Stimulated activated CD8-positive, alpha-beta memory T cell treated with anti-CD3 and anti-CD28 coated beads, Interleukin-7, amount 100 ng/mL, for 1 hour (primary cell): ENCODE data around the gene CXorf38.
A peak's percentile ranks its signal among the peaks of the same experiment; 100 is the strongest.
"Not testable (repeated sequence)": the region's sequence is repeated elsewhere in the genome, so short reads cannot be mapped to it uniquely, and the experiment has no call there.

Source experiments
- DNase-seq, 2 donors: peaks; one replicate each; pipeline ENCODE4 v3.0.0-alpha.2; 2020; ENCODE audit warnings: low read depth in 2 of 2

Gene CXorf38

DNA sequence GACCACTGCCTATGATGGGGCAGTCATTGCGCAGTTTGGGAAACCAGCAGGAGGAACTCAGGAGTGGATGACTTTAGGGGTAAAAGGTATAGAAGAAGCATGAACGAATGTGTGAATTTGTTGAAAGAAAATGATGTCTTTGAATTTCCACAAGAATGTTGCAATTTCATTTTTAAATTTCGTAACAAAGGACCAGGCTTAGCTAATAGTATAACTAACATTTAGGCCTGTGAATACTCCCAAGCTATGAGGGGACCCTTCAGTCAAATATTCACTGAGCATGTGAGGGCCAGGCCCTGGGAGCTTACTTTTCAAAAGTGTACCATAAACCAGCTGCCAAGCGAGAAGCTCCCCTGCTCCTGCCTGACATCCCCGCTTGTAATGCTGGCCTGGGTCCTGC lies 18.9 kb downstream of the CXorf38 start:
- no peak for DNase-seq

DNA sequence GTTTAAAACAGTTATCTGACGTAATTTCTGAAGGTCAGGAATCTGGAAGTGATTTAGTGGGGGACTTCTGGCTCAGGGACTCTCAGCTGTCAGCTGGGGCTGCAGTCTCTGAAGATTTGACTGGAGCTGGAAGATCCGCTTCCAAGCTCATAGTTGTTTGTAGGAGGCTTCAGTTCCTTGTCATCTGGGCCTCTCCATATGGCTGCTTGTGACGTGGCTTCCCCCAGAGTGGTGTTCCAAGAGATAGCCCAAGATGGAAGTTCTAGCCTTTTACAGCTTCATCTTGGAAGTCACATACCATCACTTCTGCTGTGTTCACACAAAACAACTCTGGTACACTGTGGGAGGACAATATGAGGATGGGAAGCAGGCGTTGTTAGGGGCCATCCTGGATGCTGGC lies 22.1 kb downstream of the CXorf38 start:
- DNase-seq = no peak

DNA sequence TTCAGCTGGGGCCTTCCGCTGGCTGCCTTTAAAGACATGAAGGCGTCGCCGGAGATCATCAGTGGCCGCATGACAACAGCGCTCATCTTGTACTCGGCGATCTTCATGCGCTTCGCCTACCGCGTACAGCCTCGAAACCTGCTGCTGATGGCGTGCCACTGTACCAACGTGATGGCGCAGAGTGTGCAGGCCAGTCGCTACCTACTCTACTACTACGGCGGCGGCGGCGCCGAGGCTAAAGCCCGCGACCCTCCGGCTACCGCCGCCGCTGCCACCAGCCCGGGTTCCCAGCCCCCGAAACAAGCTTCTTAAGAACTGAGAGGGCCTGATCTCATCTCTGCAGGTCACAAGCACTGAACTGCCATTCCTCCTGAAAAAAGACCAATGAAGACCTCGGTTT lies 23.7 kb downstream of the CXorf38 start:
- no peak for DNase-seq

DNA sequence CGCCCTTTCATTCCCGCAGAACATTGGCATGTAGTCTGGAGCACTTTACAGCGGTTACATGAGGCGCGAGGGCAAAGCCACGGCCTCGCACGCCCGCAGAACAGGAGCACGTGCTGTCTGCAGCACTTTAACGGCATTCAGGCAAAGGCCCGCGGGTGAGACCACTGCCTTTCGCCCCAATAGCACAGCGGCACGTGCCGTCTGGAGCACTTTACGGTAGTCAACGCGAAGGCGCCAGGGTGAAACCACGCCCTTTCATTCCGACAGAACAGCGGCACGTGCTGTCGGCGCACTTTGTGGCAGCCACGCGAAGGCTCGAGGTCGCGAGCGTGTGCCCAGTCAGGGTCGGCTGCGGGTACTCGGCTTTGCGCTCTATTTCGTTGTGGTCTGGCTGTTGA lies 24.2 kb downstream of the CXorf38 start, which contains the start of gene MPC1L:
TSS of gene MPC1L (plus strand) at position 290 of the 398 bp plus-strand sequence. CDS start 138 bp downstream, outside the sequence.
- DNase-seq = no peak

DNA sequence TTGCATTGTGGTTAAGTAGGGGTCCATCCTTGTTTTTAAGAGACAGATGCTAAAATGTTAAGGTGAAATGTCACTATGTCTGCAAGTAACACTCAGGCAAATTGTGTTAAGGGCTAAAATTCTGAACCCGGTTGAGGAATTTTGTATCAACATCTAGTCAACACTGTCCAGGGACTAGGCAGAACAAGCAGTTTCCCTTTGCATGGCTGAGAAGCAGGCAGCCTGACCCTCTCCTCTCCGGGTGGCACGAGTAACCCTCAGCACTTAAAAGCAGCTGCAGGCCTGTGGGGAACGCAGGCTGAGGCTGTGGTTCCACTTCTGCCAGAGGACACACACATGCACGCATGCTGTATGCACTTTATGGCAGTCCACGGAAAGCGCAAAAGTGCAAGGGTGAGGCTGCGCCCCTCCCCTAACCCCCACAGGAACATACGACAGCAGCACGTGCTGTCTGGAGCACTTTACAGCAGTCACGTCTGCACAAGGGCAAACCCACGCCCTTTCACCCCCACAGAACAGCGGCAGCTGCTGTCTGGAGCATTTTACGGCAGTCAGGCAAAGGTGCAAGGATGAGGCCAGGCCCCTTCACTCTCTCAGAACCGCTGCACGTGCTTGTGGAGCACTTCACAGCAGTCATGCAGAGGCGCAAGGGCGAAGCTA lies 24.8 kb downstream of the CXorf38 start:
- DNase-seq = no peak

DNA sequence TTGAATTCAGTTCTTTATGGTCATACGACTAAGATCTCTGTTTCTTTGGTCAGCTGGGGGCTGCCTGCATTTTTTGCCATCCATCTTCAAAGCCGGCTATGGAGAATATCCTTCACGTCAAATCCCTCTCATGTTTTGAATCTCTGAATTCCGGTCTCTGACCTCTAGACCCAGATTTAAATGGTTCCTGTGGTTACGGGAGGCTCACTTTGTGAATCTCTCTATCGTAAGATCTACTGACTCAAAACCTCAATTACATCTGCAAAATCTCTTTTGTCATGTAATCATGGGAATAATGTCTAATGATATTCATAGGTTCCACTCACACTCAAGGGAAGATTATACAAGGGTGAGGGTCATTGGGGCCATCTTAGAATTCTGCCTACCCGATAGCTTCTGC lies 29.8 kb downstream of the CXorf38 start:
- no peak for DNase-seq

DNA sequence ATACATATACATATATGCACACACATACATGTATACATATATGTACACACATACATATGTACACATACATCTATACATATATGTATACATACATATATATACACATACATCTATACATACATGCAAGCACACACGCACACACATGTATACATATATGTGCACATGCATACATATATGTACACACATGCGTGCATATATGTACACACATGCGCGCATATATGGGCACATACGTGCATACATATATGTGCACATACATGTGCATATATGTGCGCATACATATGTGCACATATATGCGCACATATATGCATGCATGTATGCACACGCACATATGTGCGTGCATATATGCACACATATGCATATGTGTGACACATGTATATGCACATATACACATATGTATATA lies 31.4 kb downstream of the CXorf38 start:
- no peak for DNase-seq

DNA sequence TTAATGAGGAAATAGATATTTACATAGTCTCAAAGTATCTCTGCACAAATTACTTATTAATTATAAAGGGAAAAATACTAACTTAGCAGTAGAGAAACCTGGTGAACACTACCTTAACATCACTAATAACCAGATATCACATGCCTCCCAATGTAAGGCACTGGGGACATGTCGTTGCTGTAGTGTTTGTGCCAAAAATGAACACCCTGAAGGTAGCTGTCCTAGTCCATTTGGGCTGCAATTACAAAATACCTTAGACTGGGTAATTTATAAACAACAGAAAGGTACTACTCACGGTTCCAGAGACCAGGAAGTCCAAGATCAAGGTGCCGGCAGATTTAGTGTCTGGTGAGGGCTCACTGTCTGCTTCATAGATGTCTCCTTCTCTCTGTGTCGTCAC lies 34.9 kb downstream of the CXorf38 start:
- no peak for DNase-seq

DNA sequence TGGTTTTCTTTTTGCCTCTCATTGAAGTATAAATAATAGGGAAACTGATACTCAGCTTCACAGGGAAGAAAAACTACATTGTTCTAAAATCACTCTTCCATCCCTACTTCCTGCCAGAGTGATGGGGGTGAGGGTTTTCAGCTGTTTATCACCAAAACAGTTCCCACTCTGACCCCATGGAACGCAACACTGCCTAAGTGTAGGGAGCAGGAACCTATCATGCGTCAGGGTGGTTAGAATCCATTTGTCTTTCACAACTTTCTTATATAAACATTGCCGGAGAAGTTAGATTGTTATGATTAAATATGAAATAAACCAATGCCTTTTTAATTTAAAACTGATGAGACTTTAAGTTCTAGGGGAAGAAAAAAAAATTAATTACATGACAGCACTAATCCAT lies 40.0 kb downstream of the CXorf38 start:
- no peak for DNase-seq

DNA sequence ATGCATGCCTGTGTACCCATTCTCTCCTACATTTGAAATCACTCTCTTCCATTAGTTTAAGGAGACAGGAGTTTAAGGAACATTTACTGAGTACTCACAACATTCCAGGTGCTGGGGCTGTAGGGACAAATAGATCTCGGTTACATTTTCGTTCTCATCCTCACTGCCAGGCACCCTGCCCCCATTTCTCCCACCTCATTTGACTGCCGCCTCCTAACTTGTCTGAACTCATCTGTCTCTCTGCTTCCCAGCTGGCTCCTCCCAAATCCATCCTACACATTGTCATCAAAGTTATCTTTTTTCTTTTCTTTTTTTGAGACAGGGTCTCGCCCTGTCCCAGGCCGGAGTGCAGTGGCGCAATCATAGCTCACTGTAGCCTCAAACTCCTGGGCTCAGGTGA lies 43.9 kb downstream of the CXorf38 start:
- DNase-seq = no peak

DNA sequence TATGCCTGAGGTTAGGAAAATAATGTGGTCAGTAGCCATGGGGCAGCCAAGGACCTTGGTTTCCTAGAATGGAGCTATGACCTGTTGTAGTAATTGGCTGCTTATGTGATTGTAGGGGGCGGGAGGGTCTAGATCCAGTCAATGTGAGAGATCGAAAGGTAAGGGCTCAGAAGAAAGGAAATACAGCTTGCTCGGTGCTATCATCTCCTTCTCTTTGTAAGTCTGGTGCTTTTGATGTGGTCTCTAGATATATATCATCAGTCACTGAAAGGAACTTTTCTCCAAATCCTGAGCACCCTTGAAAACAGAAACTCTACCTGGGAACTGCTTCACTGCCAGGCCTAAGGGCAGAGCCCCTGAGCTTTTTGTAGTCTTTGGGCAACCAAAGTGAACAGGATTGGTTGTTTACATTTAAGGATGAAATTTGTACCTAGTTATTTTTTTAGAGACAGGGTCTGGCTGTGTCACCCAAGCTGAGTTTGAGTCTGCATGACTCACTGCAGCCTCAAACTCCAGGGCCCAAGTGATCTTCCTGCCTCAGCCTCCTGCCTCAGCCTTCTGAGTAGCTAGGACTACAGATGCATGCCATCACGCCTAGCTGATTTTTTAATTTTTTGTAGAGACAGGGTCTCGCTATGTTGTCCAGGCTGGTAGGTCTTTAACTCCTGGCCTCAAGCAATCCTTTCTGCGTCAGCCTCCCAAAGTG lies 57.6 kb downstream of the CXorf38 start:
- DNase-seq = not testable (repeated sequence)

DNA sequence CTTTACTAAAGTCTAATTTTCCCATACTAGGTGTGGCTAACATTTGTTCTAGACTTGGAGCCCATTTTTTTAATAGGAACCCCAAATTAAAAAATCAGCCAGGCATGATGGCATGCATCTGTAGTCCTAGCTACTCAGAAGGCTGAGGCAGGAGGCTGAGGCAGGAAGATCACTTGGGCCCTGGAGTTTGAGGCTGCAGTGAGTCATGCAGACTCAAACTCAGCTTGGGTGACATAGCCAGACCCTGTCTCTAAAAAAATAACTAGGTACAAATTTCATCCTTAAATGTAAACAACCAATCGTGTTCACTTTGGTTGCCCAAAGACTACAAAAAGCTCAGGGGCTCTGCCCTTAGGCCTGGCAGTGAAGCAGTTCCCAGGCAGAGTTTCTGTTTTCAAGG lies 59.7 kb downstream of the CXorf38 start:
- DNase-seq = not testable (repeated sequence)

DNA sequence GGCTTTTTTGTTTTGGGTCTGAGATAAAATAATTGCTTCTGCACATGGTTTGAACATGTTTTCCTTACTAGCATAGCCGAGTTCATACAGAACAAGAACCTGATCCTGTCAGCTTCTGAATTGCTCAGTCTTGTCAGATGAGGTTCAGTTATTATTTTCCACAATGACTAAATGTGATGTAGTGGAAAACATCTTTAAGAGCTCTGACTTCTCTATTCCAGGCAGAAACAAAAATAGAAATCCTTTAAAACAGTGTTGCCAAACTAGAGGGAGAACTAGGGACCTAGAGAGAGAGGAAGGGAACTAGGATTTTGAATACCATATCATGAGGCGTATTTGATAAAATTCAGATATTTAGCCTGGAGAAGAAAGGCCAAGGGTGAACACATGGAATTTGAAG lies 64.5 kb downstream of the CXorf38 start:
- DNase-seq = no peak

DNA sequence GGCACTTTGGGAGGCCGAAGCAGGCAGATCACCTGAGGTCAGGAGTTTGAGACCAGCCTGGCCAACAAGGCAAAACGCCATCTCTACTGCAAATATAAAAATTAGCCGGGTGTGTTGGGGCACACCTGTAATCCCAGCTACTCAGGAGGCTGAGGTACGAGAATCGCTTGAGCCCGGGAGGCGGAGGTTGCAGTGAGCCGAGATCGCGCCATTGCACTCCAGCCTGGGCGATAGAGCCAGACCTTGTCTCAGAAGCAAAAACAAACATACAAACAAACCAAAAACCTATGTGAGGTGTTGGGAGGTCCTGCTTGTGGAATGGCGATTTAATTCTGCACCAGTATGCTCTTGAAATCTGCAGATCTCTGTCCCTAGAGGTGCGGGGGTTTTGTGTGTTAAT lies 65.2 kb downstream of the CXorf38 start:
- not testable (repeated sequence) for DNase-seq

DNA sequence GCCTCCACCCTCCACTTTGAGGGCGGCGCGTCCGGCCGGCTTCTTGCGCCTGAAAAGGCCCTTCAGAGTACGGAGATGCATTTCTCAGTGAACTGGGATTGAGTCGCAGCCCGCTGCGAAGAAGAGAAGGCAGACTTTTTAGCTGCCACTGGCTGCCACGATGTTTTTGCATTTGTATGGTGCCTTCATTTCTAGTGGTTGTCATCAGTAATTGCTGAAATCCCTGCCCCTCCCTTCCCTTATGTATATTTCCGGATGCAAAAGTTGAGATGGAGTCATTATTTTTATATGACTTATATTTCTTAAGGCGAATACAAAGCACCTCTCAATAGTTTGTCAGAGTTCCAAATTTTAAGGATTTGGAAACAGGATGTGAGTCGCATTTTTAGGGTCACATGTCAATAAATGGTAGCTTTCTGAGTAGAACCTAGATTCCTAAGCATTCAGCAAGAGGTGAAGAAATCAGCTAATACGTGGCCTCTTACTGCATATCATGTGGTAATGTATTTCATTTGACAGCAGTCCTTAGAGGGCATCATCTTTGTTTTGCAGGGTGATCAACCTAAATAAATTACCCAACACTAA lies 65.9 kb downstream of the CXorf38 start:
- no peak for DNase-seq

DNA sequence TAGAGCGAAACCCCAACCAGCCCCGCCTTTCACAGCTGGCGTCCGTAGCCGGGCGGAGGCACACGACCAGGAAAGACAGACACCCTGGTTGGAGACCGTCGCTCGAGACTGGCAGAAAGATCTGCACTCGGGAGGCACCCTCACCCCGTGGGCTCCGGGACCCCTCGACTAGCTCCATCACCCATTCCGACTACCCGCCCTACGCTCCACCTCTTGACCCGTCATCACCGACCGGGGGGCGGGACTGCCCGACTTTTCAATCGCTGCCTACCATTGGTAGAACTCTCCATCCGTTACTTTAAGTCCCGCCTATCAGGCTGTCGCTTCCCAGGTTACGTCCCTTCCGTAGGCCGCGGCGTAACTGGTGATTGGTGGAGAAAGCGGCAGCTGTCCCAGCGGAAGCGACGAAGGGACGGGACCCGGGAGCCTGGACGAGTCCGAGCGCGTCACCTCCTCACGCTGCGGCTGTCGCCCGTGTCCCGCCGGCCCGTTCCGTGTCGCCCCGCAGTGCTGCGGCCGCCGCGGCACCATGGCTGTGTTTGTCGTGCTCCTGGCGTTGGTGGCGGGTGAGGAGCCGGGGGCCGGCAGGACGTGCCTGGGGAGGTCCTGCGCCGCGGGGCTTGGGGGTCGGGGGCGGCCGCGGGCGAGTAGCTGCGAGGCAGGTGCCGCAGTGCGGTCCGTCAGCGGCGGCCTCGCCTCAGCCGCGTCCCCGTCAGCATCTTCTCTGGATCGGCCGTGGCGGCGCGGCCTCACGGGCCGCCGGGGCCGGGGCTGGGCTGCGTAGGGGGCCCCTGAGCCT lies 66.6 kb downstream of the CXorf38 start, which contains the start of gene ATP6AP2:
TSS of gene ATP6AP2 (plus strand) at position 434 of the 799 bp plus-strand sequence. CDS start at position 530, 96 bp downstream.
- DNase-seq = peak; percentile 68 to 69

DNA sequence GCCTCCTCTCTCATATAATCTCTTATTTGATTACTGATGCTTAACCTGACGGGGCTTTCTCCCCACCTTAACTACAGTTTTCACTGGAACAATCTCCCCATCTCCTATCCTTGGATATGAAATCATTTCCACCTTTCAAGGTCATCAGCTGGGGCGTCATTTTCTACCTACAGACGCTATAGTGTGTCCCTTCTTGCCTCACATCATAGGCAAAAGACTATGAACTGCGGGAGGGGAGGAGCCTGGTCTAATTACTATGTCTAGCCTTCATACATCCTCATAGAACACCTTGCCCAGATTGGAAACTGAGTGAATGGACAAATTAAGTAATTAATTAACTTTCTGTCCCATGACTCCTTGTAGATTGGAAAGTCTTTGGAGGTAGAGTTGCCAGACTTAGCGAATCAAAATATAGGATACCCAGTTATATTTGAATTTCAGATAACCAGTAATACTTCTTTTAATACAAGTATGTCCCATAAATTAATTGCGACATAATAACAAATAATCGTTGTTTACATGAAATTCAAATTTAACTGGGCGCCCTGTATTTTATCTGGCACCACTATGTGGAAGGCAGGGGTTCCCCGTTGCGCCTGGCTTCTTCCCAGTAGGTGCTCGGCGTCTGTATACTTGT lies 67.3 kb downstream of the CXorf38 start:
- no peak for DNase-seq

DNA sequence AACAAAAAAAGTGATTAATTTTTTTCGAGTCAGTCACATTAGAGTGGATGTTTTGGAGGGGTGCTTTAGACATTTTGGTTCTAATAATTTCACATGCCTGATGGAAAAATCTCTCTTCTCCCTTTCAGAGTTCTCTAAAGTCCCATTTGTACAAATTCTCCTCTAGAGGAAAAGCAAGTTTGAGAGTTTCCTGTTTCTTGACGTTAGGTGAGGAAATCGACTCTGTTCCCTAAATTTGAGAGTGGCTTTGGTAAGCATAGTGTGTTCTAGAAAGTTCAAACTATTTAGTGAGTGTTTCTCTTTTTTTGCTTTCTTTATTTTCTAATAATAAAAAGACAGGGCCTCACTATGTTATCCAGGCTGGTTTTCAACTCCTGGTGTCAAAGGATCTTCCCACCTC lies 68.2 kb downstream of the CXorf38 start:
- DNase-seq = no peak

DNA sequence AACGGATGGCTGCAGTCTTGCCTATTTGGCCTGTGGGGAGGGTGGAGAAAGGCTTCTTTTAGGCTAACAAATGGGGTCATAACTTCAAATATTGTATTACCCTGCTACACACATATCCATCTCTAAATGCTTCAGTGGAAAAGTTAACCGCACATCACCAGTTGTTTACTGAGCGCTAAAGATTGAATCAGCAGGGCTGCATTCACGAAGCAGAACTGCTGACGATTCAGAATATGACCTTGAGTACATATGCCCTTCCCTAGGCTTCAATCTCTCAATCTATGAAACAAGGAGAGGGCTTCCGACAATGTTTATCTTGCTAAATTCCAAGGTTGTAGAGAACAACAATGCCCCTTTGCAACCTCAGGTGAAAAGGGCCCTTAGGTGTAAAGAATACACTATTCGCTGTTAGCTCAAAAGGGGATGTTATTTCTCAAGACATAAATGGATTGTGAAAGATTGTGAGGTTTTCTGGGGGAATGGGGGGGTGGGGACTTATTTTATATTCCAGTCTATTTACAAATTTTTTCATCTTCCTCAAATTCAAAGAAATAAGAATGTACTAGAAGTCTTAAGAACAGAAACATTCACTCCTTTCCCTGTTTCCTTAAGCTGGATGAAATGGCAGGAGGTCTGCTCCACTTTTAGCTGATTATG lies 69.2 kb downstream of the CXorf38 start:
- DNase-seq = no peak
